Ovary (tissue), 9 donors: ENCODE results near the gene NEIL1. TPM values are rescaled to one million over a fixed set of nuclear protein-coding genes. Genes with fewer than 3 reads are reported as not detected.

Experiments used
- DNase-seq, 5 donors: peaks; one replicate each; pipeline ENCODE4 v3.0.0-alpha.2; 2019 to 2020
- H3K27ac ChIP-seq, 2 donors: fragments of 200-600 bp; one replicate each; pipeline versions ENCODE4 v1.5.1 to v1.8.0; 2019 to 2022
- H3K27me3 ChIP-seq: fragments of 200-600 bp; one replicate; pipeline ENCODE4 v1.8.0; 2022
- H3K36me3 ChIP-seq: fragments of 200-600 bp; sonication (generic); one replicate; pipeline ENCODE4 v1.5.1; 2019
- H3K4me1 ChIP-seq: one replicate; pipeline ENCODE4 v1.8.1; 2013; ENCODE audit warnings: mild to moderate bottlenecking, moderate library complexity; ENCODE audit not compliant: insufficient read depth
- H3K4me3 ChIP-seq: fragments of 200-600 bp; sonication (generic); one replicate; pipeline ENCODE4 v1.5.1; 2017
- H3K9me3 ChIP-seq, 2 donors: fragments of 200-600 bp in 1 of 2; sonication (generic) in 1 of 2; one replicate each; pipeline versions ENCODE4 v1.5.1 to v1.8.1; 2013 to 2019; ENCODE audit warnings: mild to moderate bottlenecking in 1 of 2, moderate library complexity in 1 of 2
- CTCF ChIP-seq, 3 donors: fragments of 450-650 bp in 2 of 3; fragments of 200-600 bp in 1 of 3; IDR thresholded peaks; one replicate each; pipeline versions ENCODE4 v1.5.1 to v1.8.0; 2016 to 2022; ENCODE audit warnings: antibody characterized with exemption in 3 of 3, mild to moderate bottlenecking in 1 of 3
- EP300 ChIP-seq: sonication (generic); formaldehyde crosslinking; IDR thresholded peaks from one replicate; pipeline ENCODE4 v1.6.1; 2017; ENCODE audit warnings: antibody characterized with exemption
- POLR2A ChIP-seq: fragments of 450-650 bp; IDR thresholded peaks from one replicate; pipeline ENCODE4 v1.6.1; 2017; ENCODE audit warnings: antibody characterized with exemption, mild to moderate bottlenecking, moderate library complexity
- WGBS, 3 donors: extraction: QIAGEN DNeasy Blood & Tissue Kit in 1 of 3; methylation state at CpG; one replicate each; pipeline versions ENCODE4 v1.1.5 to v1.1.7; 2013 to 2017; 5-methylcytosine and 5-hydroxymethylcytosine counted together
- intact Hi-C, 4 donors: fragments of 100-400 bp; cut with DNase I; formaldehyde crosslinking; loops; one replicate each; pipeline versions ENCODE4 v1.11.0 to v1.15.1; 2022 to 2023
- polyA plus RNA-seq, 2 donors: library from polyadenylated mRNA; stranded (reverse); fragments of 200-250 nt in 1 of 2; fragments of 350-450 nt in 1 of 2; fragmentation: Illumina TruSeq in 1 of 2; extraction: RNeasy Lipid Tissue Mini Kit (QIAGEN cat#74804) in 1 of 2; gene quantifications; one replicate each; pipeline ENCODE4 v1.2.3, GENCODE V29; 2013 to 2014
- total RNA-seq, 7 donors: library from RNA; depleted of rRNA in 2 of 7; stranded (reverse); fragments of >200 nt in 2 of 7; fragmentation: NEBNext Ultra II Directional in 3 of 7; extraction: Animal tissue kit (Norgen Biotek cat#: 25700) in 3 of 7; gene quantifications; one replicate each; pipeline versions ENCODE4 v1.1.0 to v1.2.4, GENCODE V29; 2016 to 2023
- donor health status: DM: no; HTN: no; CAD: no; lungs with moderate emphysema.
- donor health status: DM: no; HTN: no; CAD: no.
- donor health status: Bipolar disorder and iron deficiency.
- donor health status: DM: yes; HTN: yes; CAD: no.
- donor health status: DM: no; HTN: no; CAD: no.
- donor health status: DM: yes; HTN: yes; CAD: no.

The NEIL1 gene
- total and polyA plus RNA-seq, 9 donors, result 8.1 to 80.2 (median 31.5) TPM

GRCh38 chr15:75361989-75362641, 15.3 kb downstream of the NEIL1 start:
- Histone ChIP-seq H3K27me3 (no peaks in the 10 kb centered on the region), H3K9me3 (no peaks in the 10 kb centered on the region), H3K36me3 (no peaks in the 10 kb centered on the region), H3K4me1 (no peaks in the 10 kb centered on the region), H3K27ac (no peak overlapping the region), H3K4me3 (no peak overlapping the region)
- TF ChIP-seq CTCF (IDR thresholded peaks at IDR 0.05) (no peak), POLR2A (no peak), EP300 (no peak)
- 85 to 87% (median 87%) methylated on average over 13 of the region's 13 CpGs for WGBS, 3 donors
- DNase-seq, result no peak
- intact Hi-C loops, result loop anchor here in 2 of 4 donors (10.0 kb wide), 2 partner anchors 263 to 333 kb away; partner anchors contain the start of gene SNUPN (in 1 of the 2)

- intact Hi-C loops, result loop anchor here in 2 of 4 donors (10.0 kb wide), 2 partner anchors 262 to 332 kb away; partner anchors contain the start of gene SNUPN (in 1 of the 2)
- TF ChIP-seq POLR2A (no peak), EP300 (no peak), CTCF (IDR thresholded peaks at IDR 0.05) (no peak)
- no peak for DNase-seq
- 79 to 93% (median 81%) methylated on average over 7 of the region's 7 CpGs for WGBS, 3 donors
- H3K27ac ChIP-seq, result no peak overlapping the region
- H3K36me3 ChIP-seq, result no peaks in the 10 kb centered on the region
- H3K4me1 ChIP-seq, result peaks cover 4% of the 10 kb centered on the region
- H3K9me3 ChIP-seq, result no peaks in the 10 kb centered on the region
- H3K27me3 ChIP-seq, result no peaks in the 10 kb centered on the region
- no peak overlapping the region for H3K4me3 ChIP-seq
Measured at GRCh38 chr15:75362642-75363249, 15.9 kb downstream of the NEIL1 start.

- peaks cover 4% of the 10 kb centered on the region for H3K4me1 ChIP-seq
- TF ChIP-seq POLR2A (no peak), EP300 (no peak), CTCF (IDR thresholded peaks at IDR 0.05) (no peak)
- no peak overlapping the region for H3K4me3 ChIP-seq
- H3K27me3 ChIP-seq, result no peaks in the 10 kb centered on the region
- no peak for DNase-seq
- no peak overlapping the region for H3K27ac ChIP-seq
- intact Hi-C loops, result loop anchor here in 2 of 4 donors (10.0 kb wide), 2 partner anchors 261 to 331 kb away; partner anchors contain the start of gene SNUPN (in 1 of the 2)
- no peaks in the 10 kb centered on the region for H3K9me3 ChIP-seq
- no peaks in the 10 kb centered on the region for H3K36me3 ChIP-seq
- 81 to 90% (median 86%) methylated on average over 9 of the region's 9 CpGs for WGBS, 3 donors
Measured at GRCh38 chr15:75363786-75364185, 16.9 kb downstream of the NEIL1 start.

- TF ChIP-seq CTCF (IDR thresholded peaks at IDR 0.05) (no peak), POLR2A (no peak), EP300 (no peak)
- no peak overlapping the region for H3K27ac ChIP-seq
- no peaks in the 10 kb centered on the region for H3K36me3 ChIP-seq
- intact Hi-C loops, result loop anchor here in 3 of 4 donors (5.0 to 10.0 kb wide), 3 partner anchors 87 to 330 kb away; partner anchors contain the start of genes SIN3A (in 1 of the 3) and SNUPN (in 1 of the 3)
- no peaks in the 10 kb centered on the region for H3K9me3 ChIP-seq
- DNase-seq, result no peak
- WGBS, 3 donors, result 87 to 93% (median 91%) methylated on average over 6 of the region's 6 CpGs
- peaks cover 11% of the 10 kb centered on the region for H3K4me1 ChIP-seq
- H3K27me3 ChIP-seq, result no peaks in the 10 kb centered on the region
- no peak overlapping the region for H3K4me3 ChIP-seq
Measured at GRCh38 chr15:75364881-75365280, 18.0 kb downstream of the NEIL1 start.
